Activated T-helper 1 cell treated with anti-CD3 and anti-CD28 coated beads, Interleukin-12 subunit alpha, Interleukin-12 subunit beta, Interleukin-2, Interleukin-4 antibody, amounts not matched to agents 30 ng/mL and 10 ng/mL and 1 ng/mL, durations not matched to agents 14 hours and 24 hours and 36 hours (primary cell): ENCODE measurements around the gene CAPZA2. TPM values are rescaled to one million over a fixed set of nuclear protein-coding genes. Genes with fewer than 3 reads are reported as not detected.
"Not testable (repeated sequence)": the region's sequence is repeated elsewhere in the genome, so short reads cannot be mapped to it uniquely, and the experiment has no call there.

Experiments used
- DNase-seq: peaks from one replicate; pipeline ENCODE4 v3.0.0; 2021; ENCODE audit warnings: low spot score
- H3K27ac Mint-ChIP-seq: one replicate; pipeline ENCODE4 v1.8.0; 2021; ENCODE audit warnings: mild to moderate bottlenecking, mixed read lengths
- H3K27me3 Mint-ChIP-seq: one replicate; pipeline ENCODE4 v1.8.0; 2022; ENCODE audit warnings: mild to moderate bottlenecking, moderate library complexity, mixed read lengths; ENCODE audit not compliant: insufficient read depth
- H3K36me3 Mint-ChIP-seq: one replicate; pipeline ENCODE4 v1.8.0; 2021; ENCODE audit warnings: low read depth, mixed read lengths
- H3K4me1 Mint-ChIP-seq: one replicate; pipeline ENCODE4 v1.8.0; 2021; ENCODE audit warnings: low read depth, mixed read lengths
- H3K4me3 Mint-ChIP-seq: one replicate; pipeline ENCODE4 v1.8.0; 2021; ENCODE audit warnings: mild to moderate bottlenecking, moderate library complexity, mixed read lengths
- H3K9me3 Mint-ChIP-seq: one replicate; pipeline ENCODE4 v1.8.0; 2021; ENCODE audit warnings: mixed read lengths
- intact Hi-C: fragments of 100-400 bp; cut with micrococcal nuclease; formaldehyde crosslinking; loops from one replicate; pipeline ENCODE4 v1.15.1; 2024
- total RNA-seq: library from RNA; stranded (reverse); gene quantifications from 2 replicates; pipeline ENCODE4 v1.2.3, GENCODE V29; 2022

Gene CAPZA2
- total RNA-seq: 143 and 165 TPM in 2 replicates

GRCh38 chr7:116862234-116862950 is at the start of gene CAPZA2:
Gene CAPZA2 (plus strand): TSS chr7:116862587. CDS start chr7:116862612, 25 bp downstream.
- H3K9me3 Mint-ChIP-seq: no peaks in the 10 kb centered on the region
- intact Hi-C loops: loop anchor here (1.0 to 5.0 kb wide), 9 partner anchors 35 to 1322 kb away; partner anchors contain the start of genes LSM8 and ST7
- peak; percentile 93 for DNase-seq
- peaks cover 33% of the 10 kb centered on the region for H3K4me1 Mint-ChIP-seq
- H3K36me3 Mint-ChIP-seq: peaks cover 8% of the 10 kb centered on the region
- peaks cover 19% of the 10 kb centered on the region for H3K27me3 Mint-ChIP-seq
- H3K27ac Mint-ChIP-seq: peak within 1 kb of the TSS; percentile 97
- peak within 1 kb of the TSS; percentile 93 for H3K4me3 Mint-ChIP-seq

- no peak for DNase-seq
- Mint-ChIP-seq H3K4me1 (no peaks in the 10 kb centered on the region), H3K9me3 (no peaks in the 10 kb centered on the region), H3K27me3 (peaks cover 17% of the 10 kb centered on the region), H3K4me3 (no peak overlapping the region), H3K36me3 (no peaks in the 10 kb centered on the region), H3K27ac (no peak overlapping the region)
- intact Hi-C loops: no loop called here
Observed at GRCh38 chr7:116812860-116813259, 49.5 kb upstream of the CAPZA2 start.

GRCh38 chr7:116813371-116813770 is 49.0 kb upstream of the CAPZA2 start:
- intact Hi-C loops, DNase-seq, H3K9me3 Mint-ChIP-seq, H3K4me1 Mint-ChIP-seq, H3K36me3 Mint-ChIP-seq, H3K4me3 Mint-ChIP-seq, H3K27ac Mint-ChIP-seq: not testable (repeated sequence)
- peaks cover 17% of the 10 kb centered on the region for H3K27me3 Mint-ChIP-seq

- Mint-ChIP-seq H3K36me3 (no peaks in the 10 kb centered on the region), H3K4me1 (no peaks in the 10 kb centered on the region), H3K9me3 (no peaks in the 10 kb centered on the region), H3K4me3 (no peak overlapping the region), H3K27me3 (peaks cover 18% of the 10 kb centered on the region), H3K27ac (no peak overlapping the region)
- no peak for DNase-seq
- intact Hi-C loops: no loop called here
Observed at GRCh38 chr7:116815041-116815440, 47.3 kb upstream of the CAPZA2 start.

- H3K9me3 Mint-ChIP-seq: no peaks in the 10 kb centered on the region
- H3K4me3 Mint-ChIP-seq: no peak overlapping the region
- peaks cover 27% of the 10 kb centered on the region for H3K27me3 Mint-ChIP-seq
- DNase-seq: no peak
- H3K36me3 Mint-ChIP-seq: no peaks in the 10 kb centered on the region
- H3K4me1 Mint-ChIP-seq: no peaks in the 10 kb centered on the region
- no peak overlapping the region for H3K27ac Mint-ChIP-seq
- intact Hi-C loops: no loop called here
Observed at GRCh38 chr7:116820149-116820548, 42.2 kb upstream of the CAPZA2 start.

- H3K27ac Mint-ChIP-seq, H3K36me3 Mint-ChIP-seq, DNase-seq, intact Hi-C loops, H3K4me1 Mint-ChIP-seq, H3K4me3 Mint-ChIP-seq, H3K9me3 Mint-ChIP-seq: not testable (repeated sequence)
- peaks cover 29% of the 10 kb centered on the region for H3K27me3 Mint-ChIP-seq
Observed at GRCh38 chr7:116821647-116822046, 40.7 kb upstream of the CAPZA2 start.

- H3K4me3 Mint-ChIP-seq: no peak overlapping the region
- DNase-seq: no peak
- H3K27me3 Mint-ChIP-seq: peaks cover 21% of the 10 kb centered on the region
- no peak overlapping the region for H3K27ac Mint-ChIP-seq
- intact Hi-C loops: no loop called here
- H3K36me3 Mint-ChIP-seq: no peaks in the 10 kb centered on the region
- no peaks in the 10 kb centered on the region for H3K4me1 Mint-ChIP-seq
- no peaks in the 10 kb centered on the region for H3K9me3 Mint-ChIP-seq
Observed at GRCh38 chr7:116824449-116824848, 37.9 kb upstream of the CAPZA2 start.

GRCh38 chr7:116828281-116828680 is 34.1 kb upstream of the CAPZA2 start:
- Mint-ChIP-seq H3K36me3 (no peaks in the 10 kb centered on the region), H3K27me3 (peaks cover 21% of the 10 kb centered on the region), H3K4me1 (no peaks in the 10 kb centered on the region), H3K27ac (no peak overlapping the region), H3K9me3 (no peaks in the 10 kb centered on the region), H3K4me3 (no peak overlapping the region)
- intact Hi-C loops: no loop called here
- no peak for DNase-seq

GRCh38 chr7:116829041-116829440 is 33.3 kb upstream of the CAPZA2 start:
- no peak overlapping the region for H3K27ac Mint-ChIP-seq
- H3K36me3 Mint-ChIP-seq: no peaks in the 10 kb centered on the region
- H3K27me3 Mint-ChIP-seq: peaks cover 16% of the 10 kb centered on the region
- no peaks in the 10 kb centered on the region for H3K9me3 Mint-ChIP-seq
- intact Hi-C loops: no loop called here
- H3K4me1 Mint-ChIP-seq: no peaks in the 10 kb centered on the region
- no peak for DNase-seq
- no peak overlapping the region for H3K4me3 Mint-ChIP-seq

- Mint-ChIP-seq H3K27me3 (peaks cover 11% of the 10 kb centered on the region), H3K4me3 (no peak overlapping the region), H3K9me3 (no peaks in the 10 kb centered on the region), H3K36me3 (no peaks in the 10 kb centered on the region), H3K27ac (no peak overlapping the region), H3K4me1 (no peaks in the 10 kb centered on the region)
- DNase-seq: no peak
- intact Hi-C loops: no loop called here
Observed at GRCh38 chr7:116829493-116829892, 32.9 kb upstream of the CAPZA2 start.

GRCh38 chr7:116832692-116833091 is 29.7 kb upstream of the CAPZA2 start:
- no peaks in the 10 kb centered on the region for H3K4me1 Mint-ChIP-seq
- no peak overlapping the region for H3K27ac Mint-ChIP-seq
- DNase-seq: no peak
- peaks cover 4% of the 10 kb centered on the region for H3K27me3 Mint-ChIP-seq
- no peaks in the 10 kb centered on the region for H3K9me3 Mint-ChIP-seq
- H3K4me3 Mint-ChIP-seq: no peak overlapping the region
- intact Hi-C loops: no loop called here
- H3K36me3 Mint-ChIP-seq: no peaks in the 10 kb centered on the region

GRCh38 chr7:116834815-116835504 is 27.4 kb upstream of the CAPZA2 start:
- intact Hi-C loops: no loop called here
- no peaks in the 10 kb centered on the region for H3K4me1 Mint-ChIP-seq
- H3K27me3 Mint-ChIP-seq: peaks cover 4% of the 10 kb centered on the region

GRCh38 chr7:116836048-116836447 is 26.3 kb upstream of the CAPZA2 start:
- DNase-seq: no peak
- H3K27me3 Mint-ChIP-seq: peaks cover 10% of the 10 kb centered on the region
- intact Hi-C loops: no loop called here
- H3K4me1 Mint-ChIP-seq: no peaks in the 10 kb centered on the region
- H3K27ac Mint-ChIP-seq: no peak overlapping the region
- no peak overlapping the region for H3K4me3 Mint-ChIP-seq
- no peaks in the 10 kb centered on the region for H3K9me3 Mint-ChIP-seq
- H3K36me3 Mint-ChIP-seq: no peaks in the 10 kb centered on the region

More at GRCh38 chr7:116834815-116835504, 27.4 kb upstream of the CAPZA2 start:
- H3K36me3 Mint-ChIP-seq: no peaks in the 10 kb centered on the region
- no peak overlapping the region for H3K4me3 Mint-ChIP-seq
- no peak for DNase-seq
- H3K27ac Mint-ChIP-seq: no peak overlapping the region
- H3K9me3 Mint-ChIP-seq: no peaks in the 10 kb centered on the region
